Brain pericyte (primary cell): ENCODE measurements around the gene NPTXR.
"Not testable (repeated sequence)": the region's sequence is repeated elsewhere in the genome, so short reads cannot be mapped to it uniquely, and the experiment has no call there.

ENCODE experiments used
- DNase-seq: peaks from one replicate; pipeline ENCODE4 v3.0.0-alpha.2; 2012; ENCODE audit warnings: low read depth, low spot score

The NPTXR gene

GRCh38 chr22:38868886-38869381, 25.1 kb upstream of the NPTXR start:
- DNase-seq: no peak

GRCh38 chr22:38868286-38868721, 24.5 kb upstream of the NPTXR start:
- DNase-seq: no peak

- DNase-seq: no peak
Measured at GRCh38 chr22:38867471-38868285, 23.9 kb upstream of the NPTXR start.

GRCh38 chr22:38867124-38867455, 23.3 kb upstream of the NPTXR start:
- DNase-seq: no peak

GRCh38 chr22:38866399-38867123, 22.7 kb upstream of the NPTXR start:
- DNase-seq: no peak

GRCh38 chr22:38866024-38866398, 22.2 kb upstream of the NPTXR start:
- DNase-seq: no peak

GRCh38 chr22:38865201-38866023, 21.6 kb upstream of the NPTXR start:
- no peak for DNase-seq

GRCh38 chr22:38864361-38865191, 20.7 kb upstream of the NPTXR start:
- no peak for DNase-seq

GRCh38 chr22:38863531-38864131, 19.8 kb upstream of the NPTXR start:
- no peak for DNase-seq

GRCh38 chr22:38862375-38863329, 18.8 kb upstream of the NPTXR start:
- DNase-seq: no peak

GRCh38 chr22:38861927-38862326, 18.1 kb upstream of the NPTXR start:
- DNase-seq: no peak

GRCh38 chr22:38861170-38861876, 17.5 kb upstream of the NPTXR start:
- DNase-seq: no peak

GRCh38 chr22:38860283-38861169, 16.7 kb upstream of the NPTXR start:
- DNase-seq: no peak

GRCh38 chr22:38859581-38860282, 15.9 kb upstream of the NPTXR start:
- no peak for DNase-seq

GRCh38 chr22:38858492-38858891, 14.7 kb upstream of the NPTXR start:
- no peak for DNase-seq

GRCh38 chr22:38854476-38854875, 10.6 kb upstream of the NPTXR start:
- not testable (repeated sequence) for DNase-seq

- DNase-seq: not testable (repeated sequence)
Measured at GRCh38 chr22:38853883-38854282, 10.1 kb upstream of the NPTXR start.
